HT-29 (cell line): Measurements from ENCODE around the gene CSNK2B. TPM values are rescaled to one million over a fixed set of nuclear protein-coding genes. Genes with fewer than 3 reads are reported as not detected.

Experiments used
- DNase-seq: peaks from one replicate; pipeline ENCODE4 v3.0.0-alpha.2; 2015; ENCODE audit warnings: low spot score
- total RNA-seq: library from RNA; depleted of rRNA; stranded (reverse); fragments of >200 nt; shearing (Covaris generic); gene quantifications from 2 replicates; pipeline ENCODE4 v1.2.3, GENCODE V29; 2014

Gene CSNK2B
- total RNA-seq, 1 experiment from 2014 or later: 225 TPM

DNA sequence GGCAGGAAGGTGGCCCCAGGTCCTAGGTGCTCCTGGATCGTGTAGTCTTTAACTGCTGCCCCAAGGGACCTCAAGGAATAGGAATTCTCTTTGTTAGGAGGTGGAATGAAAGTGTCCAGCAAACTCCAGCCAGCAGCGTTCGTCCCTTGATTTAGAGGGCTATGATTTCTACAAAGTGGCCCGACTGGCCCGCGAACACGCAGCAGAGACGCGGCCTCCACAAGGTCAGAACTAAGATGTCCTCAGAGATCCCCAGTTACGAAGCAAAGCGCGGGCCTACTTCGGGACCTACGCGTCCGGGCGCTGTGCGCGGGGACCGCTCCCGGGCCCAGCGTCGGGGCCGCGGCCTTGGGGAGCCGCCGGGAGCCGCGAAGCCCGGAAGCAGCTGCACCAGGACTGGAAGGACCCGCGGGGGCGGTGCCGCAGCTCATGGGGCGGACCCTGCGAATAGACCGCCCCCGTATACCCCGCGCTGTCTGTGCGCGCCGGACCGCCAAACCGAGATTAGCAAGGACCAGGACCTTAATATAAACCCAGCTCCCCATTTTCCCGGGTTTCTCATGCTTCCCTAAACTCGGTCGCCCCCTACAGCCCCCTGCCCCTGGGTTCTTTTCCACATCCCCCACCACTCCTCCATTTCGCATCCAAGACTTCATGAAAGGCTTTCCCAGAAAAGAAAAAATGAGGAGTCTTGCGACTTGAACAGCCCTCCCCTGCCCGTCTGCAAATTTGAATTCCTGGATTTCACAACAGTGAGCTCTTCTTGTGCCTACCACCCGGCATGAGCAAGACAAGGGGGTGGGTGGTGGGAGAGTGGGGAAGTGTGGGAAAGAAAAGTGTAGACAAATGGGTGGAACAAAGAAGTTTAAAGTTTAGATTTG, 5.3 kb upstream of the CSNK2B start, which contains the start of gene C6orf47:
Gene C6orf47 (minus strand): TSS at position 398 of the 881 bp plus-strand sequence. CDS start 831 bp downstream, outside the sequence.
- DNase-seq: peak; percentile 86

DNA sequence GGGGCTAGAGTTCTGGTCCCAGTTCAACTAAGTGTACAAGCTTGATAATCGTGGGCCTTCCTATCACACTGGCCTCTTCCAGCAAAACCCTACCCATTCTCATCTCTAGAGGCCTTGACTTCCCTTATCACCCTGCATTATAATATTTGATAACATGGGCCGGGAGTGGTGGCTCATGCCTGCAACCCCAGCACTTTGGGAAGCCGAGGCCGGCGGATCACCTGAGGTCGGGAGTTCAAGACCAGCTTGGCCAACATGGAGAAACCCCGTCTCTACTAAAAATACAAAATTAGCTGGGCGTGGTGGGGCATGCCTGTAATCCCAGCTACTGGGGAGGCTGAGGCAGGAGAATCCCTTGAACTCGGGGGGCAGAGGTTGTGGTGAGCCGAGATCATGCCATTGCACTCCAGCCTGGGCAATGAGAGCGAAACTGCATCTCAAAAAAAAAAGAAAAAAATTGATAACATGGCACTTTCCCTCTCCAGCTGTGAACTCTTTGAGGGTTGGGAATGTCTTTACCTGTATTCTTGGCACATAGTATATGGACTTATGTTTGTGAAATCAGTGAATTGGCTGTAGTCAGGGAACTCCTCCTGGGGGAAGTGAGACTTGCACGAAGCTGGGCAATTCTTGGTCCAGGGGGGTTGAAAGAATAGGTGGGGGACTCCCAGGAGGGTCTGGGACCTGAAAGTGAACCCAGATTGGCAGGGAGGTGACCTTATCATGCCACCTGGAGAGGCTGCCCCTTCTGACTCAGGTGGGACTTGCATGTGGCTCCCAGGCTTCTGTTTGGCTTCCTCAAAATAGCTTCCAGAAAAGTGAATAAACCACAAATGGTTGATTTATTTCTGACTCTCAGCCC, 4.4 kb upstream of the CSNK2B start:
- no peak for DNase-seq

- DNase-seq: no peak
Observed at GRCh38 chr6:31662124-31662723, 3.7 kb upstream of the CSNK2B start.

- no peak for DNase-seq
Observed at GRCh38 chr6:31663126-31663960, 2.5 kb upstream of the CSNK2B start.

GRCh38 chr6:31663961-31664789, 1.7 kb upstream of the CSNK2B start:
- no peak for DNase-seq

- DNase-seq: peak; percentile 91
Observed at GRCh38 chr6:31664790-31665500, 935 bp upstream of the CSNK2B start, which contains the start of gene GPANK1. TSS of gene GPANK1 (minus strand) at chr6:31664997. CDS start at chr6:31664478, 519 bp downstream.

DNA sequence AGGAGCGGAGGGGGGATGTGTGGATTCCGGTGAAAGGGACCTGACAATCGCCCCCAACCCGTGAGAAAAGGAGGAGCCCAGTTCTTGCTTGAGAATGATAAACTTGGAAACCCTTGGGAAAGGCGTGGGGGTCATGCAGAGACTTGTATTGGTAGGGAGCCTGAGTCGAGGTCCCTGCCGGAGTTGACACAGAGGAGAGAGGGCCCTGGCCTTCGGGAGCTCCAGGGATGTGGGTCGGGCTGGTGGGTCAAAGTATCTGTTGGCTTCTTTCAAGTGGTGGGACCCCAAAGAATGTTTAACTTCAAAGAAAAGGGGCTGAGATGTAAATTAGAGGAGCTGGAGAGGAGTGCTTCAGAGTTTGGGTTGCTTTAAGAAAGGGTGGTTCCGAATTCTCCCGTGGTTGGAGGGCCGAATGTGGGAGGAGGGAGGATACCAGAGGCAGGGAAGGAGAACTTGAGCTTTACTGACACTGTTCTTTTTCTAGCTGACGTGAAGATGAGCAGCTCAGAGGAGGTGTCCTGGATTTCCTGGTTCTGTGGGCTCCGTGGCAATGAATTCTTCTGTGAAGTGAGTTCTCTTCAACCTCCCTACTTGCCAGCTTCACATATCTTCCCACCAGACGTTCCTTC, 571 bp downstream of the CSNK2B start:
- no peak for DNase-seq

GRCh38 chr6:31669676-31670075, 3.8 kb downstream of the CSNK2B start, which contains the start of gene LY6G5B:
TSS of gene LY6G5B (plus strand) at chr6:31669976. CDS start at chr6:31670951, 975 bp downstream.
- no peak for DNase-seq

DNA sequence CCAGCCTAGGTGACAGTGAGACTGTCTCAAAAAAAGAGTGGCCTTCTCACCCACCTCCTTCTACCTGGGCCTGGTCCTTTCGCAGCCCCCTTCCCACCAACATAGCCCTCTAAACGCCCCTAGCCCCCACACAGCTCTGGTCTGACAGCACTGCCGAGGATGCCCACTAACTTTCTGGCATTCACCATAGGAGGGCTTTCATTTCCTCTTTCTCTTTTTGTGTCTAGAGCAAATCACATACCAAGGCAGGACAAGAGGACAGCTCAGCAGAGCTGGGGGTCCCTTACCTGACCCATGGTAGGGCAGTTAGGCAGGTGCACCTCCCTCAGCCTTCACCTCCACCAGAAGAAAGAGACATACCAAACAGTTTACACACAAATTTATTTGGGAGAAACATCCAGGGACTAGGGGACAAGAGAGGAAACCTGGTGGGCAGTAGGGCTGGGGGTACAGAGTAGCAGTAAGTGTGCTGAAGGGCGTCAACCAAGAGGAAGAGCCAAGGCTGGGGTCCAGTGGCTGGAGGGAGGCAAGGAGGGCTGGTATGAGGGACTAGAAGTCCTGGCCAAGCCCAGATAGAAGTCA, 10.5 kb downstream of the CSNK2B start:
- DNase-seq: no peak

- DNase-seq: no peak
Observed at GRCh38 chr6:31676904-31677303, 11.0 kb downstream of the CSNK2B start.

- no peak for DNase-seq
Observed at GRCh38 chr6:31677955-31678354, 12.1 kb downstream of the CSNK2B start.

DNA sequence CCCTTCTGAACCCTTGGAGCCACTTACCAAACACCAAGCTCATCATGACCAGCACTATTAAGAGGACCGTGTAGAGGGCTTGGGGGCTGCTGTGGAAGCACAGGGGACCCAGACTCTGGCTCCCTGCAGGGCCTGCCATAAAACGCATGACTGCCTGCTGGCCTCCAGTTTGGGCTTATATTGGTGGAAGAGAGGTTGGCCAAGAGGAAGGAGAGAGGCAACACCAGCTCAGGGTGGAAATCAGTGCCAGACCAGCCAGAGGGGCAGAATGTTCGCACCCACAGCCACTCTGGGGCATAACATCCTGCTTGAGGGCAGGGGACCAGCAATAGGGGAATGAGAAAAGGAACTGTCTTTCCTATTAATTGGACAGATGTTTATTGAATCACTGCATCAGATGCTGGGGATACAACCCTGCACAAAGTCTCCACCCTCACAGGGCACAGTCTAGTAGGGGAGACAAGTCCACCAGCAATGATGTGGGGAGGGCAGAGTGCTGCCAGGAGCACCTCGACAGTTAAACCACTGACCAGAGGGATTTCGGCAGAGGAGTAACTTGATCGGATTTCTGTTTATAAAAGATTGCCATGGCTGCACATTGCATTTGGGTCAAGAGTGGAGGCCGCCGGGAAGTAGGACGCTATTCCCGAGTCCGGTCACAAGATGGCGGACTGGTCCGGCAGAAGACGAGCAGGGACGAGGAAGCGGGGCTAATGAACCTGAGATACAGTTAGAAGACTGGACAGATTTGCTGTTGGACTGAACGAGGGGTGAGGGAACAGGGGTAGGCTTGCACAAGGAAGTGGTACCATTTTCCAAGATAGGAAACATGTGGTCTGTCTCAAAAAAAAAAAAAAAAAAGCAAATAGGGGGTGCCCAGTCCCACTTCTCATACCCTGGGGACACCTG, 14.6 kb downstream of the CSNK2B start, which contains the start of gene LY6G5C:
Gene LY6G5C (minus strand): TSS at position 842 of the 909 bp plus-strand sequence. CDS start 694 bp downstream, at position 148.
- peak; percentile 90 for DNase-seq

GRCh38 chr6:31681135-31681671, 15.3 kb downstream of the CSNK2B start:
- peak; percentile 68 for DNase-seq

DNA sequence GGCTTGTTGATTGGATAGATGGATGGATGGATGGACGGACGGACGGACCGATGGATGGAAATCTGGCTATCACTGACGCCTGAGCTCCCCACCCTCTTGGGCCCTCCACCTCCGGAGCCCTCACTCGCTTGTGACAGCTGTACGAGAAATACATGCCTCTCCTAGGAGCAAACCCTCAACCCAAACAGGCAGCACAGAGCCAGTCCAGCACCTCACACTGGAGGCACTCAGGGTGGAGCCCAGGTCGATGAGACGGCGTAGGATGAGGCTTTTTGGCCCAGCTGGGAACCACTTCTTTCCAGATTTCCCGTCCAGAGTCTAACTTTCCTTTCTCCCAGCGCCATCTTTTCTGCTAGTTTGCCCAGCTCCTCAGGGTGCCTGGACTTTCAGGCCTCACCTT, 17.7 kb downstream of the CSNK2B start:
- no peak for DNase-seq

DNA sequence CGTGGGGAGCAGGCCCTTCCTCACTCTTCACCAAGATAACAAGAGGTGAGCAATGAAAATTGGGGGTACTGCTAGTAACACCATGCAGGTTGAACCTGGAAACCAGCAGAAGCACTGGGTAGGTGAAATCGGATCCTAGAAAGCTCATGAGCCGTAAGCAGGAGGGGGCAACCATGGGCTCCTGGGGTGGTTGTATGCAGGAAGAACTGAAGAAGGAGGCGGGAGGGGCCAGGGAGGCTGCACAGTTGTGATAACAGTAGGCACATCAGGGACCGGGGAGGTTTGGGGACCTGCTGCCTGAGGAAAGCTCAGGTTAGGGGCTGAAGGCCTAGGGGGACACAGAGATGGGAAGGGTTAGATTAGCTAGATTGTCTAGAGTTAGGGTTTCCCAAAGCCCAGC, 20.6 kb downstream of the CSNK2B start:
- DNase-seq: no peak

DNA sequence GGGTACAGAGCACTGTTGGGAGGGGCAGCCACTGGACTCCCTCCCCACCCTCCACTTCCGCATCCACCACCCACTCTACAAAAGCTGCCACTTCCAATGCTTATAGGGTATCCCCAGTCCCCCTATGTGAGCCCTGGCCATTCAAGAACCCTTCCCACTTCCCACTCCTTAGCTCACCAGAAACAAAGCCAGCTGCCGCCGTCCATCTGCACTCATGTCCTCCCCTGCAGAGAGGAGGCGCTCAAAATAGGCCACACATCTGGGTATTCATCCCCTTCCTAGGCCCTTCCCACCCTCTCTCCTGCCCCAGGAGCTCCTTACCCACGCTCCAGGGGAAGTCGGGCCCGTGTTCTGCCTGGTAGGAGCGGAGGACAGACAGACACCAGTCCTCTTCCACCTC, 21.4 kb downstream of the CSNK2B start:
- no peak for DNase-seq
